NCI-H2196 (cell line): Measurements from ENCODE around the gene SHD.
"Not testable (repeated sequence)": the region's sequence is repeated elsewhere in the genome, so short reads cannot be mapped to it uniquely, and the experiment has no call there.

Experiments used
- DNase-seq: peaks from one replicate; lab custom pipeline; 2025; ENCODE audit not compliant: unreplicated experiment; lab: John Stamatoyannopoulos, UW

The SHD gene, protein sequence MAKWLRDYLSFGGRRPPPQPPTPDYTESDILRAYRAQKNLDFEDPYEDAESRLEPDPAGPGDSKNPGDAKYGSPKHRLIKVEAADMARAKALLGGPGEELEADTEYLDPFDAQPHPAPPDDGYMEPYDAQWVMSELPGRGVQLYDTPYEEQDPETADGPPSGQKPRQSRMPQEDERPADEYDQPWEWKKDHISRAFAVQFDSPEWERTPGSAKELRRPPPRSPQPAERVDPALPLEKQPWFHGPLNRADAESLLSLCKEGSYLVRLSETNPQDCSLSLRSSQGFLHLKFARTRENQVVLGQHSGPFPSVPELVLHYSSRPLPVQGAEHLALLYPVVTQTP

DNA sequence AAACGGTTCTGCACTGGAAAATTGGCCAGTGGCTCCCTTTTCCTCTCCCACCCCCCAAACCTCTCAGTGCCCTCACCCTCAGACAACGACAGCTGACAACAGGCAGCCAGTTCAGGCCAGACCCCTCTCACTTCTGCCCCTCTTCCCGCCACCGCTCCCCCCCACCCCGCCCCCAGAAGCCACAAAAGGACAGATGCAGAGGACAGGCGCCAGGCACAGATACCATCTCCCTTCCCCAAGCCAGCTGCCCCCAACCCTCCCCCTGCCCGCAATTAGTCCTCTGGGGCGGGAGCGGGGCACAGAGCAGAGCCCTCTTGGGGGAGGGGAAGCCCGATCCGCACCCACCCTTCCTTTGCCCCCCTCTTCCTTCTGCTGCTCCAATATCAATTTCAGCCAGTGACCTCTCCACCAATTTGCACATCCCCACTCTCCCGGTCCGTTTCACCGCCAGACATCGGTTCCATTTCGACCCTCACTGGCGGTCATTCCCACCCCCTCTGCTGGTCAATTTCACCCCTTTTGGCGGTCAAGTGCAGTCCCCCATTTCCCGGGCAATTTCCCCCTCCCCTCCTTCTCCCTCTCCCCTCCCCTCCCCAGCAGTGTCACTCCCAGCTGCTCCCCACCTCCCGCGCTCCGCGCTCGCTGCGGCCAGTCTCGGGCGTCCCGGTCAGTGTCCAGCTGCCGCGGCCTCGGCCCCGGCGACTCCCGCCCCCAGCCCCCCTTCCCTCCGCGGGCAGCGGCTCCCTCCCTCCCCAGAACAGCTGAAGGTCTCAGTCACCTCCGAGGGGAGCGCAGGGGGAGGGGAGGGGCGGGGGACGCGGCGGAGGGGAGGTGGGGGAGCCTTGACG lies at the start of gene SHD:
Gene SHD, plus strand, starts transcription at position 848 of the 848 bp plus-strand sequence. CDS start 798 bp downstream, outside the sequence.
- no peak for DNase-seq

DNA sequence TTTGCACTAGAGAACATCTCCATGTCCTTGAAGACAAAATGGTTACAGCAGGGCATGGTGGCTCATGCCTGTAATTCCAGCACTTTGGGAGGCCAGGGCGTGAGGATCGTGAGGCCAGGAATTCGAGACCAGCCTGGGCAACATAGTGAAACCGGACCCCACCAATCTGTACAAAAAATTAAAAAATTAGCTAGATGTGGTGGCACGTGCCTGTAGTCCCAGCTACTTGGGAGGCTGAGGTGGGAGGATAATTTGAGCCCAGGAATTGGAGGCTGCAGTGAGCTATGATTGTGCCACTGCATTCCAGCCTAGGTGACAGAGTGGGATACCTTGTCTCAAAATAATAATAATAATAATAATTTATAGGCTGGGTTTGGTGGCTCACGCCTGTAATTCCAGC lies 48.8 kb upstream of the SHD start:
- DNase-seq, result not testable (repeated sequence)

DNA sequence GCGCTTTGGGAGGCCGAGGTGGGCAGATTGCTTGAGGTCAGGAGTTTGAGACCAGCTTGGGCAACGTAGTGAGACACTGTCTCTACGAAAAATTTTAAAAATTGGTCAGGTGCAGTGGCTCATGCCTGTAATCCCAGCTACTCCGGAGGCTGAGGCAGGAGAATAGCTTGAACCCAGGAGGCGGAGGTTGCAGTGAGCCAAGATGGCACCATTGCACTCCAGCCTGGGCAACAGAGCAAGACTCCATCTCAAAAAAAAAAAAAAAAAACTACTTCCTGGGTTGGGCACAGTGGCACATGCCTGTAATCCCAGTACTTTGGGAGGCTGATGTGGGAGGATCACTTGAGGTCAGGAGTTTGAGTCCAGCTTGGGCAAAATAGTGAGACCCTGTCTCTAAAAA lies 47.5 kb upstream of the SHD start:
- not testable (repeated sequence) for DNase-seq

DNA sequence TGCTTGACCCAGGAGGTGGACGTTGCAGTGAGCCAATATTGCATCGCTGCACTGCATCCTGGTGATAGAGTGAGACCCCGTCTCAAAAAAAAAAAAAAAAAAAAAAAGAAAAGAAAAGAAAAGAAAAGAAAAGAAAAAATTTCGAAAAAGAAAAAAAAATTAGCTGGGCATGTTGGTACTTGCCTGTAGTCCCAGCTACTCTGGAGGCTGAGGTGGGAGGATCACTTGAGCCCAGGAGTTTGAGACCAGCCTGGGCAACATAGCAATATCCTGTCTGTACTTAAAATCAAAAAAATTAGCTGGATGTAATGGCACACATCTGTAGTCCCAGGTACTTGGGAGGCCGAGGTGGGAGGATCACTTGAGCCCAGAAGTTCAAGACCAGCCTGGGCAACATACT lies 46.9 kb upstream of the SHD start:
- DNase-seq, result not testable (repeated sequence)

DNA sequence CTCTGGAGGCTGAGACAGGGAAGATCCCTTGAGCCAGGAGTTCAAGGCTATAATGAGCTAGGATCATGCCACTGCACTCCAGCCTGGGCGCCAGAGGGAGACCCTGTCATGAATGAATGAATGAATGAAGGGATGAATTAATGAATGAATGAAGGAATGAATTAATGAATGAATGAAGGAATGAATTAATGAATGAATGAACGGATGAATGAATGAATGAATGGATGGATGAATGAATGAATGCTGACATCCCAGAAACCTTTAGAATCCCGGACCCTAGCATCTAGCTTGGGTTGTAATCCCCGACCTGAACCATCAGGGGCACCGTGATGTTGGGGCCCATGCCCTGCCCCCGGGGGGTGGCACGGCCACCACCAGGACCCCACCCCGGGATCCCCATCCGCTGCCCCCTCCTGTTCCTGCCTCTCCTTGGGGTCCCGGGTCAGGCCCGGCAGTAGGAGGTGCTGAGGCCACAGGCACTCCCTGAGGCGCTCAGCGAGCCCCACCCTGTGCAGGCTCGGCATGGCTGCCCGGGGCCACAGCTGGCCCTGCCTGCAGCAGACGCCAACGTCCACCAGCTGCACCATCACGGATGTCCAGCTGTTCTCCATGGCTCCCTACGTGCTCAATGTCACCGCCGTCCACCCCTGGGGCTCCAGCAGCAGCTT lies 46.3 kb upstream of the SHD start:
- no peak for DNase-seq

DNA sequence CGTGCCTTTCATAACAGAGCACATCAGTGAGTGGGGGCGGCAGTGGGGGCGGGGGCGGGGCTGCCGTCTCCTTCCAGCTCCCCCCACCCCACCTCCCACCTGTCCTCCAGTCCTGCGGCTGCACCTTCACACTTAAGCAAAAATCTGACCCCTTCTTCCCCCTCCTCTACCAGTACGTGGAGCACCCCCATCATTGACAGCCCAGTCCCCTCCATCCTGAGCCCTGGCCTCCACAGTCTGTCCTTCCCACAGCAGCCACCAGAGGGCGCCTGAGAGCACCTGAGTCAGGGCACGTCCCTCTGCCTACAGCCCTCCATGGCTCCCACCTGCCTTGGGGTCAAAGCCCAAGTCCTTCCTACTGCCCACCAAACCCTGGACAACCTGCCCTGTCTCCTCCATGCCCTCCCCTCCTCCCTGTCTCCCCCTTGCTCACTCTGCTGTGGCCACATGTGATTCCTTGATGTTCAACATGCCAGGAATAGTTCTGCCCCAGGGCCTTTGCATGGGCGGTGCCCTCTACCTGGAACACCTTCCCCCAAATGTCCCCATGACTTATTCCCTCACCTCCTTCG lies 45.7 kb upstream of the SHD start:
- DNase-seq, result peak; percentile 53

DNA sequence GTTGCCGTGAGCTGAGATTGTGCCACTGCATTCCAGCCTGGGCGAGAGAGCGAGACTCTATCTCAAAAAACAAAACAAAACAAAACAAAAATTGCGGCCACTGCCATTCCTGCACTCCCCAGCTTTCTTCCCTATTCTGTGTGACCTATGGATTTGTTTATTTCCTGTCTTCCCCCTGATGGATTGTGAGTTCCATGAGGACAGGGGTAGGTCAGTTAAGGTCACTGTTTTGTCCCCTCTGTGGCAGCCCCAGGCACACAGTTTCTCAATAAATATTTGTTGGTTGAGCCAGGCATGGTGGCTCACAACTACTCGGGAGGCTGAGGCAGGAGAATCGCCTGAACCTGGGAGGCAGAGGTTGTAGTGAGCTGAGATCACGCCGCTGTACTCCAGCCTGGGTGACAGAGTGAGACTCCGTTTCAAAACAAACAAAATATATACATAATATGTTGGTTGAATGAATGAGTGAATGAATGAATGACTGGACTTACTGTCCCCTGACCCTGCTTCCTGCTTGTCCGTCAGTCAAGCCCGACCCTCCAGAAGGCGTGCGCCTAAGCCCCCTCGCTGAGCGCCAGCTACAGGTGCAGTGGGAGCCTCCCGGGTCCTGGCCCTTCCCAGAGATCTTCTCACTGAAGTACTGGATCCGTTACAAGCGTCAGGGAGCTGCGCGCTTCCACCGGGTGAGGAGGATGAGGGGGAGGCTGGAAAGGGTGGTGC lies 44.8 kb upstream of the SHD start:
- DNase-seq, result no peak

DNA sequence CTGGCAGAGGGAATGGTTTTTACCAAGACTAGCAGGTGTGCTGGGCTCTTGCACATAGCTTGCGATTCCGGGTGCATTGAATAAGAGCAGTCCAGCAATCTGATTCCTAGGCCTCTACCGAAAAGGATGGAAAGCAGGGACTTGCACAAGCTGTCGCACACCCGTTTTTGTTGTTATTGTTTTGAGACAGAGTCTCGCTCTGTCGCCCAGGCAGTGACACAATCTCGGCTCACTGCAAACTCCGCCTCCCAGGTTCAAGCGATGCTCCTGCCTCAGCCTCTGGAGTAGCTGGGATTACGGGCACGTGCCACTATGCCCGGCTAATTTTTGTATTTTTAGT lies 44.2 kb upstream of the SHD start:
- peak; percentile 46 for DNase-seq

DNA sequence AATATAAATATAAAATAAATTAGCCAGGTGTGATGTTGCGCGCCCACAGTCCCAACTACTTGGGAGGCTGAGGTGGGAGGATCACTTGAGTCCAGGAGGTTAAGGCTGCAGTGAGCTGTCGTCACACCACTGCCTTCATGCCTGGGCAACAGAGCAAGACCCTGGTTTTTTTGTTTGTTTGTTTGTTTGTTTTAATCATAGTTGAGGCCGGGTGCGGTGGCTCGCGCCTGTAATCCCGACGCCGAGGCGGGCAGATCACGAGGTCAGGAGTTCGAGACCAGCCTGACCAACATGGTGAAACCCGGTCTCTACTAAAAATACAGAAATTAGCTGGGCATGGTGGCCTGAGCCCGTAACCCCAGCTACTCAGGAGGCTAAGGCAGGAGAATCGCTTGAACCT lies 41.6 kb upstream of the SHD start:
- not testable (repeated sequence) for DNase-seq

DNA sequence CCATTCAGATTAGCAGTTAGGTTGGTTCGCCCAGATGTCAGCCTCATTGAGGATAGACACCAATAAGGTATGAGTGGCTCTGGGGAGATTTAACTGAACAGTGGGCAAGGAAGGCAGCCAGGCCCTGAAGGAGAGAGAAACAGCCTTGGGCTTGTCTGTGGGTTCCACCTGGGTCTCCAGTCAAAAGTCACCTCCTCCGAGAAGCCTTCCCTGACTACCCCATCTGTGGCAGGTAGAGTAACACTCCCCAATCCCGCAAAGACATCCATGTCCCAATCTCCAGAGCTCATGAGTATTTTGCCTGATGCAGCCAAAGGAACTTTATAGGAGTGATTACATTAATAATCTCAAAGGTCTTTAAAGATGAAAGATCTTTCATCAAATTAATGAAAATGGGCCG lies 40.2 kb upstream of the SHD start:
- no peak for DNase-seq

DNA sequence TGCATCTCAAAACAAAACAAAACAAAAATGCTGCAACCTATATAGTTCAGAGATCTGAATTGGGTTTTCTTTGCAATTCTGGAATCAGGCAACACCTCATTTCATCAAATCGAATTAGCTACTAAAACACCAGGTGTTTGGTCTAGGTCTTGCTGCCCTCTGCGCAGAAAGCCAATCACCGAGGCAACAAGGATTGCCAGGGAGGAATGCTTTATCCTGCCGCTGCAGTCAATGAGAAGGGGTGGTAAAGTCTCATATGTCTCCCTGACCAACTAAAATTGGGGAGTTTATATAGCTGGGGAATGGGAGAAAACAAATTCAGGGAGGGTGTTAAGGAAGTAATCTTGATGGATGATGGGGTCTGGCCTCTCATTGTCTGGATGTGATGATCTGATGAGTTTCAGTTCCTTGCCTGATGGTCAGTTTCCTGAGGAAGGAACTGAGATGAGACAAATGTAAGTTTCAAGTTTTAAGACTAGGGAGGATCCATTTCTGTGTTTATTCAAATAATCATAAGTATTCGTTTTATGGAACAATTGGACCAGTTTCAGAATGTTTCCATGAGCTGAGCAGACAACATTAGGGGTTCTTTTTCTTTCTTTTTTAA lies 37.1 kb upstream of the SHD start:
- DNase-seq, result no peak

DNA sequence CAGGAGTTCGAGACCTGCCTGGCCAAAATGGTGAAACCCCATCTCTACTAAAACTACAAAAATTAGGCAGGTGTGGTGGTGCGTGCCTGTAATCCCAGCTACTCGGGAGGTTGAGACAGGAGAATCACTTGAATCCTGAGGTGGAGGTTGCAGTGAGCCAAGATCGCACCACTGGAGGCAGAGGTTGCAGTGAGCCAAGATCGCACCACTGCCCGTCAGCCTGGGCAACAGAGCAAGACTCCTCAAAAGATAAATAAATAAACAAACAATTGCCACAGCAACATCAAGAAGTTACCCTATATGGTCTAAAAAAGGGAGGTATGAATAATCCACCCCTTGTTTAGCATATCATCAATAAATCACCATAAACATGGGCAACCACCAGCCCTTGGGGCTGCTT lies 33.1 kb upstream of the SHD start:
- not testable (repeated sequence) for DNase-seq

DNA sequence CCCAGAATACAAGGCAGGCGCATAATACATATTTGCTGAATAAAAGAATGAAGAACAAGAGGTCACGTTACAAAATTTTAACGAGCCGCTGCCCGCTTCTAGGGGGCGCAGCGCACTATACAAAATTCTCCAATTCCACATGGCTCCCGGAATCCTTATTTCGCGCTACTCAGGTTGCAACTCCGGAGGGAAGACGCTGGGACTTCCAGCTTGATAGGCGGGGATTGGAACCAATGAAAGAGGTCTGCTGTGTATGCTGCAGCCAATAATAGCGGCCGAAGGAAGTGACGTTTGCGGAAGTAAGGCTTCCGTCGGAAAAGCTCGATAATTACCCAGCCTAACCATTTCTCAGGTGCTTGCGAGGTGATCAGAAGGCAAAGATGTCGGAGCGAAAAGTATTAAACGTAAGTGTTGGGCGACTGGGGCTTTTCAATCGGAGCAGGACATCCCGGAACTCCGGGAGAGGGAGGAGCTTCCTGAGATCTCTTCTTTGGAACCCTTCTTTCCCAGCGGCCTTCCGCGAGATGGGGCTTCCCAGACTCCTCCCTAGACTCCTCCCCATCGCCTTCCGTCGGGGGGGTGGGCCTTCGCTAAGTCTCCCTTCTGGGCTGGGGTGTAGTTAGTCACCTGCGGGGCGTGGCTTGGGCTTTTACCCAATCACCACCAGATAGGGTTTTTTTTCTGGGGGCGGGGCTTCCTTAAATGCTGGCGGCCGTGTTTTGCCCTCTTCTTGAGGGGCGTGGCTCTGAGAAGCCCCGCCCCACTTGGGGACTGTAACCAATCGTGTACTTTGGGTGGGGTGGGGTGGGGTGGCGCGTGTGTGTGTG lies 32.1 kb upstream of the SHD start, which contains the start of gene YJU2:
Gene YJU2, plus strand, starts transcription at position 314 of the 827 bp plus-strand sequence. Its CDS starts 67 bp downstream, at position 381.
- DNase-seq, result peak; percentile 99

DNA sequence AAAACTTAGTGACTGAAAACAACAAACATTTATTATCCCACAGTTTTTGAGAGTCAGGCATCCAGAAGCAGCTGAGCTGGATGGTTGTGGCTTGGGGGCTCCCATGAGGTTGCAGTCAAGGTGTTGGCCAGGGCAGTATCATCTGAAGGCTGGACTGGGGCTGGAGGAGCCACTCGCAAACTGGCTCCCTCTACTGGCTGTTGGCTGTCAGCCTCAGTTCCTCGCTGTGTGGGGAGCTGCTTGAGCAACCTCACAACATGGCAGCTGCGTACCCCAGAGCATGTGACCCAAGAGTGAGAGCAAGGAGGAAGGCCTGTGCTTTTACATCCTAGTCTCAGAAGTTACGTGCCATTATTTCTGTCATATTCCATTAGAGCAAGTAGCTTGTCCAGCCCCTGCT lies 22.5 kb upstream of the SHD start:
- DNase-seq, result no peak

DNA sequence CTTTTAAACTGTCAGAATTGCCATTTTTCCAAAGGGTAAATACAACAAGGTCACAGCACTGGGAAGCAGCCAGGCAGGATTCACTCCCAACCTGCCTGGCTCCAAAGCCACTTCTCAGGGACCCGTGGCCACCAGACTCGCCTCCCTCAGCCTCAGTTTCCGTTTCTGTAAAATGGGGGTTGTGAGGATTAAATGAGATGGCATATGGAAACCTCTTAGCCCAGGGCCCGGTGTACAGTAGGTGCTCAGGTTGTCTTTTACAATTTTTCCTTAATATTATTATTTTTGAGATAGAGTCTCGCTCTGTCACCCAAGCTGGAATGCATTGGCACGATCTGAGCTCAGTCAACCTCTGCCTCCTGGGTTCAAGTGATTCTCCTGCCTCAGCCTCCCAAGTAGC lies 22.0 kb upstream of the SHD start:
- DNase-seq, result no peak

DNA sequence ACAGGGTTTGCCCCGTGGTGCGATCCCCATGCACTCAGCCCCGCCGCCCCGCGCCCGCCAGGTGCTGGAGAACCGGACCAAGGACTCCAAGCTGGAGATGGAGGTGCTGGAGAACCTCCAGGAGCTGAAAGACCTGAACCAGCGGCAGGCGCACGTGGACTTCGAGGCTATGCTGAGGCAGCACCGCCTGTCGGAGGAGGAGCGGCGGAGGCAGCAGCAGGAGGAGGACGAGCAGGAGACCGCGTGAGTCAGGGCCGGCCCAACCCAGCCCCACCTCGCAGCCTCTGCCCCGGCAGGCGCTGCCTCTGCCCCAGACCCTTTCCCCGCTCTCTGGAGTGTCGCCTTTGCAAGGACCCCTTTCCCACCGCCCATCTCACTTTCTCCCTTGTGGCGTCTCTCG lies 20.9 kb upstream of the SHD start:
- DNase-seq, result no peak

DNA sequence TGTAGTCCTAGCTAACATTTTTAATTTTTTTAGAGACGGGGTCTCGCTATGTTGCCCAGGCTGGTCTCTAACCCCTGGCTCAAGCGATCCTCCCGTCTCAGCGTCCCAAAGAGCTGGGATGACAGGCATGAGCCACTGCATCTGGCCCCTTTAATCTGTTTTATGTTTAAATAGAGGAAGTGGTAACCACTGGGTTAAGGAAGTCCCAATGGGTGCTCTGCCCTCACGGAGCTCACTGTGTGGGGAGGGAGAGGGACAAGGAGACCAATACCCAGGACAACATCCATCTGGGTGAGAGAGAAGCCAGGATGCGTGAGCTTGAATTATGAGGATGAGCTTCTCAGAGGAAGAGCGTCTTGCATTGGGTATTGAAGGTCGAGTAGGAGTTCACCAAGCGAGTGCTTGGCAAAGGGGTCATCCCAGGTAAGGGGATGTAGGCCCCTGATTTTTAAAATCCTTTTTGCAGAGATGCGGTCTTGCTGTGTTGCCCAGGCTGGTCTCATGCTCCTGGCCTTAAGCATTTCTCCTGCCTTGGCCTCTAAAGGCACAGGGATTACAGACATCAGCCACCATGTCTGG lies 18.4 kb upstream of the SHD start:
- no peak for DNase-seq

DNA sequence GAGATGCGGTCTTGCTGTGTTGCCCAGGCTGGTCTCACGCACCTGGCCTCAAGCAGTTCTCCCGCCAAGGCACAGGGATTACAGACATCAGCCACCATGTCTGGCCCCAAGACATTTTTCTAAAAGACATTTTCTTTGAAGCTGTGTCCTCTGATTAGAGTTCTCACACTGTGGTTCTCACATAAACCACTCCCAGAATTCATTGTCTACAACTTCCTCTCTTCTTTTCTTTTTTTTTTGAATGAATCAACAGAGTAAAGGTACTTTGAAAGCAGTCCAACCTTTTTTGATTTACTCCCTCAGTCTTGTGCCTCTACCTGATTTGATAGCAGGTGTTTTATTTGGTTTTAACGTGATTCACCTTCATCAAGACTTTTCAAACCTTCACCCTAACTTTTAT lies 14.3 kb upstream of the SHD start:
- DNase-seq, result no peak
